Stimulated activated naive CD8-positive, alpha-beta T cell treated with anti-CD3 and anti-CD28 coated beads, Interleukin-15, amount 100 ng/mL, for 72 hours (primary cell): ENCODE measurements around the gene CEND1.

Experiments used
- ATAC-seq: fragments of 150-1000 bp; cut with Tn5 transposase; 2 replicates; pipeline ENCODE4 v1.10.0; 2021; ENCODE audit warnings: mild to moderate bottlenecking, moderate library complexity
- DNase-seq, 2 donors: peaks; one replicate each; pipeline ENCODE4 v3.0.0; 2021 to 2022
- H3K27ac Mint-ChIP-seq, 2 donors: one replicate each; pipeline ENCODE4 v1.8.0; 2022; ENCODE audit warnings: mild to moderate bottlenecking in 2 of 2, mixed read lengths in 2 of 2, moderate library complexity in 2 of 2
- H3K27me3 Mint-ChIP-seq: one replicate; pipeline ENCODE4 v1.8.0; 2022; ENCODE audit warnings: mixed read lengths
- H3K4me1 Mint-ChIP-seq: one replicate; pipeline ENCODE4 v1.8.0; 2022; ENCODE audit warnings: mild to moderate bottlenecking, mixed read lengths
- H3K4me3 Mint-ChIP-seq, 2 donors: one replicate each; pipeline ENCODE4 v1.8.0; 2022; ENCODE audit warnings: mild to moderate bottlenecking in 2 of 2, mixed read lengths in 2 of 2, moderate library complexity in 1 of 2
- H3K9me3 Mint-ChIP-seq, 2 donors: one replicate each; pipeline ENCODE4 v1.8.0; 2022; ENCODE audit warnings: mixed read lengths in 2 of 2

CEND1 gene

GRCh38 chr11:789943-790342 is at the start of gene CEND1:
Gene CEND1, minus strand, starts transcription at chr11:790090. Its CDS starts 1,514 bp downstream, at chr11:788576.
- peak in 1 of 2 donors; percentile 33 for DNase-seq
- no peak for ATAC-seq
- H3K27me3 Mint-ChIP-seq, result no peaks in the 10 kb centered on the region
- no peaks in the 10 kb centered on the region for H3K9me3 Mint-ChIP-seq
- H3K4me1 Mint-ChIP-seq, result peaks cover 35% of the 10 kb centered on the region
- peak within 1 kb of the TSS; percentile 41 to 54 for H3K4me3 Mint-ChIP-seq
- H3K27ac Mint-ChIP-seq, result peak within 1 kb of the TSS in 1 of 2 donors; percentile 12

GRCh38 chr11:839280-839623 is 49.4 kb upstream of the CEND1 start:
- Mint-ChIP-seq H3K4me1 (peaks cover 70% of the 10 kb centered on the region), H3K9me3 (no peaks in the 10 kb centered on the region), H3K4me3 (no peak overlapping the region), H3K27me3 (no peaks in the 10 kb centered on the region), H3K27ac (peak overlapping the region in 1 of 2 donors; percentile 83)
- DNase-seq, result no peak
- ATAC-seq, result no peak

GRCh38 chr11:838441-839279 is 48.8 kb upstream of the CEND1 start:
- H3K27ac Mint-ChIP-seq, result no peak overlapping the region

GRCh38 chr11:837990-838307 is 48.1 kb upstream of the CEND1 start:
- Mint-ChIP-seq H3K27ac (no peak overlapping the region), H3K27me3 (no peaks in the 10 kb centered on the region), H3K4me1 (peaks cover 68% of the 10 kb centered on the region), H3K4me3 (no peak overlapping the region), H3K9me3 (no peaks in the 10 kb centered on the region)
- no peak for ATAC-seq
- no peak for DNase-seq

More at GRCh38 chr11:838441-839279, 48.8 kb upstream of the CEND1 start:
- Mint-ChIP-seq H3K4me3 (no peak overlapping the region), H3K27me3 (no peaks in the 10 kb centered on the region), H3K9me3 (no peaks in the 10 kb centered on the region), H3K4me1 (peaks cover 70% of the 10 kb centered on the region)
- ATAC-seq (no peak), DNase-seq (no peak)

- peaks cover 69% of the 10 kb centered on the region for H3K4me1 Mint-ChIP-seq
- H3K27me3 Mint-ChIP-seq, result peaks cover 2% of the 10 kb centered on the region
- DNase-seq, result no peak
- H3K9me3 Mint-ChIP-seq, result no peaks in the 10 kb centered on the region
- no peak overlapping the region for H3K27ac Mint-ChIP-seq
- ATAC-seq, result no peak
- H3K4me3 Mint-ChIP-seq, result no peak overlapping the region
Measured at GRCh38 chr11:837189-837989, 47.5 kb upstream of the CEND1 start.

- Mint-ChIP-seq H3K27me3 (peaks cover 9% of the 10 kb centered on the region), H3K4me3 (no peak overlapping the region), H3K9me3 (no peaks in the 10 kb centered on the region), H3K27ac (no peak overlapping the region), H3K4me1 (peaks cover 76% of the 10 kb centered on the region)
- ATAC-seq (no peak), DNase-seq (no peak)
Measured at GRCh38 chr11:836700-837099, 46.8 kb upstream of the CEND1 start.

GRCh38 chr11:836274-836673 is 46.4 kb upstream of the CEND1 start:
- Mint-ChIP-seq H3K27ac (no peak overlapping the region), H3K4me3 (no peak overlapping the region), H3K9me3 (no peaks in the 10 kb centered on the region), H3K27me3 (peaks cover 13% of the 10 kb centered on the region), H3K4me1 (peaks cover 78% of the 10 kb centered on the region)
- ATAC-seq (no peak), DNase-seq (no peak)

- DNase-seq, result no peak
- Mint-ChIP-seq H3K4me1 (peaks cover 75% of the 10 kb centered on the region), H3K9me3 (no peaks in the 10 kb centered on the region), H3K27me3 (peaks cover 30% of the 10 kb centered on the region), H3K27ac (no peak overlapping the region), H3K4me3 (peak overlapping the region; percentile 72 to 79)
- no peak for ATAC-seq
Measured at GRCh38 chr11:834371-835316, 44.8 kb upstream of the CEND1 start.

- Mint-ChIP-seq H3K4me1 (peaks cover 79% of the 10 kb centered on the region), H3K9me3 (no peaks in the 10 kb centered on the region), H3K27me3 (peaks cover 37% of the 10 kb centered on the region), H3K27ac (peak overlapping the region; percentile 61 to 87), H3K4me3 (peak overlapping the region; percentile 72 to 79)
- DNase-seq, result no peak
- ATAC-seq, result no peak
Measured at GRCh38 chr11:833849-834311, 44.0 kb upstream of the CEND1 start.

GRCh38 chr11:833114-833791 is 43.4 kb upstream of the CEND1 start:
- peak; percentile 52 to 61 for DNase-seq

GRCh38 chr11:832529-833113 is 42.7 kb upstream of the CEND1 start, which contains the start of gene CD151:
Gene CD151, plus strand, starts transcription at chr11:832952. Its CDS starts 3,118 bp downstream, at chr11:836070.
- peak within 1 kb of the TSS; percentile 72 to 79 for H3K4me3 Mint-ChIP-seq
- H3K4me1 Mint-ChIP-seq, result peaks cover 82% of the 10 kb centered on the region
- ATAC-seq (peak; percentile 58), DNase-seq (peak in 1 of 2 donors; percentile 60)
- H3K9me3 Mint-ChIP-seq, result no peaks in the 10 kb centered on the region
- peaks cover 50% of the 10 kb centered on the region for H3K27me3 Mint-ChIP-seq
- H3K27ac Mint-ChIP-seq, result peak within 1 kb of the TSS in 1 of 2 donors; percentile 87

More at GRCh38 chr11:833114-833791, 43.4 kb upstream of the CEND1 start:
- Mint-ChIP-seq H3K27me3 (peaks cover 44% of the 10 kb centered on the region), H3K27ac (peak overlapping the region in 1 of 2 donors; percentile 87), H3K4me3 (peak overlapping the region; percentile 72 to 79), H3K4me1 (peaks cover 79% of the 10 kb centered on the region), H3K9me3 (no peaks in the 10 kb centered on the region)
- ATAC-seq, result peak; percentile 53

GRCh38 chr11:831961-832528 is 42.2 kb upstream of the CEND1 start:
- H3K27me3 Mint-ChIP-seq, result peaks cover 54% of the 10 kb centered on the region
- H3K9me3 Mint-ChIP-seq, result no peaks in the 10 kb centered on the region
- no peak overlapping the region for H3K27ac Mint-ChIP-seq
- DNase-seq, result no peak
- H3K4me3 Mint-ChIP-seq, result peak overlapping the region; percentile 58 to 68
- H3K4me1 Mint-ChIP-seq, result peaks cover 81% of the 10 kb centered on the region
- ATAC-seq, result no peak

- peak overlapping the region in 1 of 2 donors; percentile 85 for H3K27ac Mint-ChIP-seq
- H3K4me1 Mint-ChIP-seq, result peaks cover 83% of the 10 kb centered on the region
- DNase-seq, result peak in 1 of 2 donors; percentile 16
- peak overlapping the region; percentile 58 to 68 for H3K4me3 Mint-ChIP-seq
- peaks cover 54% of the 10 kb centered on the region for H3K27me3 Mint-ChIP-seq
- ATAC-seq, result no peak
- H3K9me3 Mint-ChIP-seq, result no peaks in the 10 kb centered on the region
Measured at GRCh38 chr11:831118-831864, 41.4 kb upstream of the CEND1 start.
